Heart left ventricle (tissue), 13 donors: ENCODE data around the gene GLIPR1L1.

Source experiments
- POLR2A ChIP-seq, 2 donors: fragments of 450-650 bp; IDR thresholded peaks; one replicate each; pipeline ENCODE4 v1.6.1; 2017; ENCODE audit warnings: antibody characterized with exemption in 2 of 2, mild to moderate bottlenecking in 2 of 2, moderate library complexity in 2 of 2
- TF ChIP-seq, protein P1 (sequence below), 12 donors: fragments of 200-600 bp; sonication (generic) in 4 of 12; IDR thresholded peaks; one replicate each; pipeline versions ENCODE4 v1.5.0 to v1.8.0; 2018 to 2022; ENCODE audit warnings: antibody characterized with exemption in 12 of 12, mild to moderate bottlenecking in 5 of 12
- donor health status: ischemic (EF 13 %, LVEDD 7.1; RV severe dilation, severe dysfunction).
- donor health status: DM: no; HTN: yes; CAD: no.
- donor health status: DM: no; HTN: no; CAD: no.
- donor health status: ischemic (EF 25% LVEDD 6.9; RV normal size, moderate dysfunction).
- donor health status: ischemic (EF 25% LVEDD 5.7; RV mildly dilated, moderate dysfunction).
- donor health status: ischemic (EF 35%, LVEDD 5.7; RV mildly dilated, moderate dysfunction).
- donor health status: nonischemic (EF 11% LVEDD 7.7; RV severe dilation, severe dysfunction).
- donor health status: DM: yes; HTN: yes; CAD: no.
- donor health status: PGD.
- donor health status: ischemic (EF 29% LVEDD 5.4; RV normal size, mild dysfunction).
- donor health status: nonischemic (EF 23%, LVEDD 6.1; RV moderate dilation, normal function).

GRCh38 chr12:75409830-75410229 is 75.4 kb downstream of the GLIPR1L1 start:
- TF ChIP-seq POLR2A (IDR thresholded peaks at IDR 0.05): no peak
- TF ChIP-seq, protein P1, sequence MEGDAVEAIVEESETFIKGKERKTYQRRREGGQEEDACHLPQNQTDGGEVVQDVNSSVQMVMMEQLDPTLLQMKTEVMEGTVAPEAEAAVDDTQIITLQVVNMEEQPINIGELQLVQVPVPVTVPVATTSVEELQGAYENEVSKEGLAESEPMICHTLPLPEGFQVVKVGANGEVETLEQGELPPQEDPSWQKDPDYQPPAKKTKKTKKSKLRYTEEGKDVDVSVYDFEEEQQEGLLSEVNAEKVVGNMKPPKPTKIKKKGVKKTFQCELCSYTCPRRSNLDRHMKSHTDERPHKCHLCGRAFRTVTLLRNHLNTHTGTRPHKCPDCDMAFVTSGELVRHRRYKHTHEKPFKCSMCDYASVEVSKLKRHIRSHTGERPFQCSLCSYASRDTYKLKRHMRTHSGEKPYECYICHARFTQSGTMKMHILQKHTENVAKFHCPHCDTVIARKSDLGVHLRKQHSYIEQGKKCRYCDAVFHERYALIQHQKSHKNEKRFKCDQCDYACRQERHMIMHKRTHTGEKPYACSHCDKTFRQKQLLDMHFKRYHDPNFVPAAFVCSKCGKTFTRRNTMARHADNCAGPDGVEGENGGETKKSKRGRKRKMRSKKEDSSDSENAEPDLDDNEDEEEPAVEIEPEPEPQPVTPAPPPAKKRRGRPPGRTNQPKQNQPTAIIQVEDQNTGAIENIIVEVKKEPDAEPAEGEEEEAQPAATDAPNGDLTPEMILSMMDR (IDR thresholded peaks at IDR 0.05): no peak
